GM03348 (cell line): Measurements from ENCODE around the gene LRRC56.

Source experiments
- DNase-seq: peaks from one replicate; pipeline ENCODE4 v3.0.0; 2012; ENCODE audit warnings: low spot score

LRRC56 gene

DNA sequence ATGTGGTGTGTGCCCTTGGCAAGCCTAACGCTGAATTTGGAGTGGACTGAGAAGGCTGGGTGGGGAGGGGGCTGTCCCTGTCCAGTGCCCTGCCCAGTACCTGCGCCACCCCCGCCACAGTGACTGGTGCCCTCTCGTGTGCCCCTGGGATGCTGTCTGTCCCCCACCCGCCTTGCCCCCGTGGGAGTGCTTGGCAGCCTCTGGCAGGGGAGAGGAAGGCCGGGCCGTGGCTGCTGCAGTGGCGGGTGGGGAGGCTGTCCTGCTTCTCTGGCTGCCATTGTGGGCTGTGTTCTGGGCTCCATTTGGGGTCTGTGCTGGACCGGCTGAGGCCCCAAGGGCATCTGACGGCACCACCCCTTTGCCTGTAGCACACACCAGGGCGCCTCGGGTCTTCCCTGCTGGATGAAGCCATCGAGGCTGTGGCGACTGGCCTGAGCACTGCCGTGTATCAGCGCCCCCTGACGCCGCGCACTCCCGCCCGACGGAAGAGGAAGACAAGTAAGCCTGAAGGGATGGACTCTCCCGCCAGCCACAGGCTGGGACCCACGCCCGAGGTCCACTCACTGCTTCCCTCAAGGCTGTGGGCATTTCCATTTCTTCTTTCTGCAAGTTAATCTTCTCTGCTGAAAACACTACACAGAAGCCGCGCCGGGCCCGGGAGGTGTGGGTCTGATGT lies 60.8 kb downstream of the LRRC56 start:
- DNase-seq, result no peak

GRCh38 chr11:601573-602245 lies 64.4 kb downstream of the LRRC56 start:
- DNase-seq, result no peak

DNA sequence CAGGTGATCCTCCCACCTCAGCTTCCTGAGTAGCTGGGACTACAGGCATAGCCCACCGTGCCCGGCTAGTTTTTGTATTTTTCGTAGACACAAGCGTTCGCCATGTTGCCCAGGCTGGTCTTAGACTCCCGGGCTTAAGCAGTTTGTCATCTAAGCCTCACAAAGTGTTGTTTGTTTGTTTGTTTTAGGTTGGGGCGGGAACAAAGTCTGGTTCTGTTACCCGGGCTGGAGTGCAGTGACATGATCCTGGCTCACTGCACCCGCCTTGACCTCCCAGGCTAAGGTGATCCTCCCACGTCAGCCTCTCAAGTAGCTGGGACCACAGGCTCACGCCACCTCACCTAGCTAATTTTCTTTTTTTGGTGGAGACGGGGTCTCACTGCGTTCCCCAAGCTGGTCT lies 65.8 kb downstream of the LRRC56 start:
- DNase-seq, result no peak
